HCEC 1CT (cell line): ENCODE results near the gene GYS2.

ENCODE experiments used
- DNase-seq: peaks from one replicate; pipeline ENCODE4 v3.0.0-alpha.2; 2017

Gene GYS2

GRCh38 chr12:21604245-21605101, at the start of gene GYS2:
Gene GYS2, minus strand, starts transcription at chr12:21604847. Its CDS starts 255 bp downstream, at chr12:21604592.
- DNase-seq: no peak

DNA sequence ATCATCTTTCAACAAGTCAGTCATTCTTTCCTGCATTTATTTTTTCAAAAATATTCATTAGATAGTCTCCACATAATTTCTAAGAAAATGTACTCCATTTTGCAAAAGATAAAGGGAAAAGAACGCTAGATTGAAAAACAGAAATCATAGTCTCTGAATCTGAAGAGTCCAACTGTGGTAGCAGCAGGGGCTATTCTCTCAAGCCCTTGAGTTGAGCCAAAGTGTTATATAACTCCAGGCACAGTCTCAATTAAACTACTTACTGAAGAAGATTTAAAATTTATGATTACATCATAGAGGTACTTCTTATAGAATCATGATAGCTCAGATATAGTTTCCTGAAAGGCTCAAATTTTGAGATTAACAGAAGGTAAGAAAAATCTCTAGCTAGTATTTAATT, 47.2 kb upstream of the GYS2 start:
- no peak for DNase-seq

DNA sequence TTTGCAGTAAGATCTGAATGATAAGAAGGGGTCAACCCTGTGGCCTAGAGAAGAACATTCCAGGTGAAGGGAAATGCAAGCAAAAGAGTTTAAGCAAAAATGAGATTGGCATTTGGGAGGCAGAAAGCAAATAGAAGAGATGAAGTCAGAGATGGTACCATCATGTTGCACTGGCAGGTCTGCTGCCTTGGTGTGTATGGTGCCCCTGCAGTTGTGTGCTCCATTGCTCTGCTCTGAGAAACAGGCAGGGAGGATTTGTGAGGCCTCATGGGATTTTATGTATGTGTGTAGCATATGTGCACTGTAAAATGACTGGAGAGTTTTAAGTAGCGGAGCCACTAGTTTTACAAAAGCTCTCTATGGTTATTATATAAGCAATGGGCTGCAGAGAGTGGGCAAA, 46.4 kb upstream of the GYS2 start:
- DNase-seq: no peak

DNA sequence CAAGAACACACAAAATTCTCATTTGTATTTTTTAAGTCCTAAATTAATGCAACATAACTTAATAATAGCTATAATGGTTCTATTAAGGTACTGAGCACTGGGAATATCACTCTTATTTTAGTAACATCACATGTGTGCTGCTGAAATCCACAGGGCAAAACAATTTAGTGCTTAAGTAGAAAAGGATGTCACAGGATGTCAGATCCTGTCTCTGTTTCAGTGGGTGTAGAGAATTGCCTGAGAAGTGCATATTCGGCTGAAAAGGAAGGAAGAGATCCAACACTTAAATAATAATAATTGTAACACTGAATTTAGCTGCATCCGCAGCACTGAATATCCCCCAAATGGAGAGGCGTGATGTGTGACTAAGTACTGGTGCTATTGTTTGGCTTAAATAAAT, 44.4 kb upstream of the GYS2 start:
- DNase-seq: no peak

- DNase-seq: no peak
Observed at GRCh38 chr12:21648378-21648777, 43.7 kb upstream of the GYS2 start.

DNA sequence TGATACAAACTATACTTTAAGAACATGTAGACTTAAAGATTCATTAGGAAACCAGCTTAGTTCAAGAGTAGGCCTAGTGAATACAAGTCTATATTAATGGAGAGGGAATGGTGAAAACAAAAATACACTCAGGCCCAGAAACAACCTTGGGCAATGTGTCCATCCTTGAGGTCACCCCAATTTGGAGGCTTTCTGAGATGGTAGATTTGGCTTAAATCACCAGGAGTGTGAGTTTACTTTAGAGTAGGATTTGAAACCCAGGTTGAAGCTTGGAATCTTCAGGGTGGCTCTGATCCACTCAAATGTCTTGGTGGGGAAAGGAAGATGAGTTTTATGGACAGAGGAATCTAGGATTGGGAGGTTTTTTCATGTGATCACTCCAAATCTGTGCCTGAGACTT, 42.5 kb upstream of the GYS2 start:
- DNase-seq: no peak

GRCh38 chr12:21645041-21645500, 40.4 kb upstream of the GYS2 start:
- DNase-seq: peak; percentile 69

GRCh38 chr12:21644516-21644915, 39.9 kb upstream of the GYS2 start:
- DNase-seq: peak; percentile 67

- DNase-seq: no peak
Observed at GRCh38 chr12:21643758-21644157, 39.1 kb upstream of the GYS2 start.

- DNase-seq: peak; percentile 78
Observed at GRCh38 chr12:21642707-21643389, 38.2 kb upstream of the GYS2 start.

GRCh38 chr12:21638054-21638891, 33.6 kb upstream of the GYS2 start:
- DNase-seq: no peak

GRCh38 chr12:21634245-21634644, 29.6 kb upstream of the GYS2 start:
- DNase-seq: no peak

DNA sequence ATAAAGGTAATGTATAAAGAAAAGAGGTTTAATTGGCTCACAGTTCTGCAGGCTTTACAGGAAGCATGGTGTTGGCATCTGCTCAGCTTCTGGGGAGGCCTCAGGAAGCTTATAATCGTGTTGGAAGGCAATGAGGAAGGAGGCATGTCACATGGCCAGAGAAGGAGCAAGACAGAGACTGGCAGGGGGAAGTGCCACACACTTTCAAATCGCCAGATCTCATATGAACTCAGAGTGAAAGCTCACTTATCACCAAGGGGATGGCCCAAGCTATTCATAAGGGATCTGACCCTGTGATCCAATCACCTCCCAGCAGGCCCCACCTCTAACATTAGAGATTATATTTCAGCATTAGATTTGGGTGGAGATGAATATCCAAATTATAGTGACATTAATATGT, 26.7 kb upstream of the GYS2 start:
- no peak for DNase-seq

- DNase-seq: no peak
Observed at GRCh38 chr12:21627924-21628323, 23.3 kb upstream of the GYS2 start.

- no peak for DNase-seq
Observed at GRCh38 chr12:21618566-21618965, 13.9 kb upstream of the GYS2 start.

GRCh38 chr12:21617030-21617429, 12.4 kb upstream of the GYS2 start:
- DNase-seq: no peak

- peak; percentile 47 for DNase-seq
Observed at GRCh38 chr12:21615431-21615830, 10.8 kb upstream of the GYS2 start.

- DNase-seq: no peak
Observed at GRCh38 chr12:21614506-21614905, 9.9 kb upstream of the GYS2 start.

DNA sequence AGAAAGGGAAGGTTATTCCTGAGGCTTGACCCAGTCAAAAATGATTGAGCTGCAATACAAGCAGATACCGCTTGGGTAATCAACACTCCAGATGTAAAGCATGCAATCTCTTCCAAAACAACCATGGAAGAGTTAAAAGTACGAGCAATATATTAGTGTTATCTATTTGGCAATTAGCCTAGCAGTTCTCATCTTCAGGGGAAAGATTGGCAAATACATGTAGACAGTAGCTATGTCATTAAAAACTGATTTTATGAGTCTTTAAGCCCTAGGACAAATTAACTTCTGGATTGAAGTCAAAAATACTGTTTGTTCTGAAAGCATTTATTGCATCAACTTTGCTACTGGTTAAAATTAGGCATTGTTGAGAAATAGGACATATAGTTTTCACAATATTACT, 9.3 kb upstream of the GYS2 start:
- peak; percentile 8 for DNase-seq

- DNase-seq: no peak
Observed at GRCh38 chr12:21608196-21608595, 3.5 kb upstream of the GYS2 start.

- DNase-seq: peak; percentile 41
Observed at GRCh38 chr12:21607701-21608100, 3.1 kb upstream of the GYS2 start.

DNA sequence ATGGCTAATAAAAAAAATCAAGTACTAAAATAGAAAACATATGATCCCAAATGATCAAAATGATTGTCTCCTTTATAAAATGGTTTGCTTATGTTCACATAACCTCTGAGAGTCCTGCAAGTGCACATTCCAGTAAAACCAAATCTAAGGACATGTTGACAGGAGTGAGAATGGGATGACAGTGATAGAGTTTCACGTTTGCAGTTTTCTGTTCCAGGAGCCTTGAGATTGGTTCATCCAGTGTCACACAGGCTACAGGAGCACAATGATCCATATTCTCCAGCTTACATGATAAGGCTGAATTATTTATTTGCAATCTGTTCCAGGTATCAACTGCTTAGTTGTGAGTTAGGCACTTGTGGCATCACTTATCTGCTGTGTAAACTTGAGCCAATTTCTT, 1.5 kb upstream of the GYS2 start:
- no peak for DNase-seq

GRCh38 chr12:21602774-21603173, 1.9 kb downstream of the GYS2 start:
- no peak for DNase-seq
